Heart left ventricle (tissue), 13 donors: Measurements from ENCODE around the gene HOXC13.

Source experiments
- POLR2A ChIP-seq, 2 donors: fragments of 450-650 bp; IDR thresholded peaks; one replicate each; pipeline ENCODE4 v1.6.1; 2017; ENCODE audit warnings: antibody characterized with exemption in 2 of 2, mild to moderate bottlenecking in 2 of 2, moderate library complexity in 2 of 2
- TF ChIP-seq, protein P1 (sequence below), 12 donors: fragments of 200-600 bp; sonication (generic) in 4 of 12; IDR thresholded peaks; one replicate each; pipeline versions ENCODE4 v1.5.0 to v1.8.0; 2018 to 2022; ENCODE audit warnings: antibody characterized with exemption in 12 of 12, mild to moderate bottlenecking in 5 of 12
- donor health status: ischemic (EF 13 %, LVEDD 7.1; RV severe dilation, severe dysfunction).
- donor health status: DM: no; HTN: yes; CAD: no.
- donor health status: DM: no; HTN: no; CAD: no.
- donor health status: ischemic (EF 25% LVEDD 6.9; RV normal size, moderate dysfunction).
- donor health status: ischemic (EF 25% LVEDD 5.7; RV mildly dilated, moderate dysfunction).
- donor health status: ischemic (EF 35%, LVEDD 5.7; RV mildly dilated, moderate dysfunction).
- donor health status: nonischemic (EF 11% LVEDD 7.7; RV severe dilation, severe dysfunction).
- donor health status: DM: yes; HTN: yes; CAD: no.
- donor health status: PGD.
- donor health status: ischemic (EF 29% LVEDD 5.4; RV normal size, mild dysfunction).
- donor health status: nonischemic (EF 23%, LVEDD 6.1; RV moderate dilation, normal function).

DNA sequence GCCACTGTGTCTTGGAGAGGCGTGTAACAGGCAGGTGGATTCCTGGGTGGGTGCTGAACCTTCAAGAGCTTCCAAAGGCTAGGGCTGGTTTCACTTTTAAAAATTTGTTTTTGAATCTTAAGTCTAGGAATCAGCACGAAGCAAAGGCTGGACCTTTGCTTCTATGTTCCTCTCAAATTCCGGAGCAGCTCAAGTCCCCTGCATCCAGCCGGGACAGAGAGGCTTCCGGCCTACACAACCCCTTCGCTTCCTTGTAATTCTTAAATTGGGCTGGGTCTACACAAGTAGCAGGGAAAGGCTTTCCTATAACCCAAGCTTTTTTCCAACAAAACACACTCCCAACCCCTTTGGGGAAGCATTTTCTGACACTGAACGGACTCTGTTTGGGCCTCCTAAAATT is 24.4 kb downstream of the HOXC13 start:
- TF ChIP-seq, protein P1, sequence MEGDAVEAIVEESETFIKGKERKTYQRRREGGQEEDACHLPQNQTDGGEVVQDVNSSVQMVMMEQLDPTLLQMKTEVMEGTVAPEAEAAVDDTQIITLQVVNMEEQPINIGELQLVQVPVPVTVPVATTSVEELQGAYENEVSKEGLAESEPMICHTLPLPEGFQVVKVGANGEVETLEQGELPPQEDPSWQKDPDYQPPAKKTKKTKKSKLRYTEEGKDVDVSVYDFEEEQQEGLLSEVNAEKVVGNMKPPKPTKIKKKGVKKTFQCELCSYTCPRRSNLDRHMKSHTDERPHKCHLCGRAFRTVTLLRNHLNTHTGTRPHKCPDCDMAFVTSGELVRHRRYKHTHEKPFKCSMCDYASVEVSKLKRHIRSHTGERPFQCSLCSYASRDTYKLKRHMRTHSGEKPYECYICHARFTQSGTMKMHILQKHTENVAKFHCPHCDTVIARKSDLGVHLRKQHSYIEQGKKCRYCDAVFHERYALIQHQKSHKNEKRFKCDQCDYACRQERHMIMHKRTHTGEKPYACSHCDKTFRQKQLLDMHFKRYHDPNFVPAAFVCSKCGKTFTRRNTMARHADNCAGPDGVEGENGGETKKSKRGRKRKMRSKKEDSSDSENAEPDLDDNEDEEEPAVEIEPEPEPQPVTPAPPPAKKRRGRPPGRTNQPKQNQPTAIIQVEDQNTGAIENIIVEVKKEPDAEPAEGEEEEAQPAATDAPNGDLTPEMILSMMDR (IDR thresholded peaks at IDR 0.05): no peak
- no peak for TF ChIP-seq POLR2A (IDR thresholded peaks at IDR 0.05)
